Measurements from ENCODE around the gene ERGIC1. TPM values are rescaled to one million over a fixed set of nuclear protein-coding genes. Genes with fewer than 3 reads are reported as not detected.
A peak's percentile ranks its signal among the peaks of the same experiment; 100 is the strongest.

The ERGIC1 gene
- total and polyA plus RNA-seq, 2 of the 13 experiments (the other 11 are each of a cell fraction or from before 2014, with no cell fraction given), result 78.5 to 184 TPM

GRCh38 chr5:172933238-172933637 is 99.2 kb downstream of the ERGIC1 start:
- Histone ChIP-seq H3K79me2 (ENCODE audit: insufficient read depth, low read length) (no peaks in the 10 kb centered on the region), H3K4me3 (replicated peaks in 1 of 3; ENCODE audit: insufficient read depth in 1 of 3, low read depth in 2 of 3, low read length in 3 of 3) (no peak overlapping the region), H3K27ac (ENCODE audit: extremely low read length, insufficient read depth, low read length) (no peak overlapping the region), H3K4me2 (ENCODE audit: low read depth, low read length) (no peak overlapping the region), H2AFZ (ENCODE audit: low read length) (no peak overlapping the region), H4K20me1 (ENCODE audit: insufficient read depth, low read length) (no peaks in the 10 kb centered on the region), H3K9me3 (ENCODE audit: low read length) (no peaks in the 10 kb centered on the region), H3K36me3 (replicated peaks in 1 of 2; ENCODE audit: control insufficient read depth in 1 of 2, insufficient read depth in 2 of 2, low read length in 2 of 2) (peaks cover 19 to 45% of the 10 kb centered on the region in 2 experiments), H3K27me3 (ENCODE audit: control insufficient read depth in 1 of 2, insufficient read depth in 2 of 2, low read length in 2 of 2) (no peaks in the 10 kb centered on the region), H3K4me1 (ENCODE audit: insufficient read depth, low read length) (no peaks in the 10 kb centered on the region), H3K9ac (ENCODE audit: insufficient read depth, low read depth, low read length) (no peak overlapping the region)
- in situ Hi-C loops (cut with HindIII; ENCODE audit: extremely low pct_ligation_motif_present, low pct_unique_long_range_greater_than_20kb), result no loop called here
- no peak for DNase-seq (ENCODE audit: low spot score)
- BruUV-seq (replicated peaks), result no TSS peak
- no peak for FAIRE-seq
- 98% methylated on average over 4 of the region's 4 CpGs for WGBS (ENCODE audit: low lambda C conversion rate)
- ChIA-PET CTCF (ENCODE audit: low intra/inter-chr PET ratio, low total read pairs) (interaction anchor here (1.4 to 2.7 kb wide), 2 partner anchors 219 to 227 kb away, joined by 6 to 66 read pairs; no protein-coding TSS in a partner anchor), POLR2A (interaction anchor here (1.4 to 1.9 kb wide), 2 partner anchors 75 to 218 kb away, joined by 3 to 4 read pairs; no protein-coding TSS in a partner anchor)
- TF ChIP-seq ZNF629 (CRISPR knock-in tag; conservative IDR thresholded peaks at IDR 0.05), result peak; percentile 85
- TF ChIP-seq ZNF318 (CRISPR knock-in tag; IDR thresholded peaks at IDR 0.05), result no peak
- intact Hi-C loops (cut with micrococcal nuclease; ENCODE audit: unreplicated experiment), result no loop called here
- no peak for ATAC-seq
